ENCODE measurements around the gene MEG3. TPM values are rescaled to one million over a fixed set of nuclear protein-coding genes. Genes with fewer than 3 reads are reported as not detected.

Gene MEG3
- total and polyA plus RNA-seq, 2 of the 8 experiments (the other 6 are each of a cell fraction or from before 2014, with no cell fraction given): 0.17 to 1.1 TPM

- Histone ChIP-seq H2BK120ac (replicated peaks; ENCODE audit: low read depth, low read length) (no peak overlapping the region), H3K79me1 (ENCODE audit: low read depth, low read length) (no peaks in the 10 kb centered on the region), H3K4me3 (ENCODE audit: extremely low read depth in 1 of 4, insufficient read depth in 2 of 4, low read depth in 3 of 4, low read length in 4 of 4) (no peak overlapping the region), H3K27me3 (replicated peaks in 1 of 4; ENCODE audit: control insufficient read depth in 3 of 4, extremely low read depth in 1 of 4, insufficient read depth in 3 of 4, low read length in 3 of 4) (no peaks in the 10 kb centered on the region; a peak in 2 of 7 replicates), H3K56ac (replicated peaks; ENCODE audit: insufficient read length, low read depth, low read length) (no peak overlapping the region), H2BK5ac (ENCODE audit: low read depth, low read length) (no peak overlapping the region), H3K14ac (ENCODE audit: insufficient read length) (no peak overlapping the region), H3K4me1 (replicated peaks in 1 of 4; ENCODE audit: control insufficient read depth in 3 of 4, insufficient read depth in 4 of 4, low read length in 3 of 4) (peaks cover 0 to 35% (median 24%) of the 10 kb centered on the region in 4 experiments; a peak in 6 of 7 replicates), H3K27ac (ENCODE audit: low read depth, low read length) (no peak overlapping the region), H3K23ac (ENCODE audit: insufficient read length) (no peak overlapping the region), H3K23me2 (ENCODE audit: low read depth, low read length) (no peaks in the 10 kb centered on the region), H2AFZ (ENCODE audit: low read length) (no peak overlapping the region), H2BK20ac (ENCODE audit: low read length) (no peak overlapping the region), H3K9ac (replicated peaks in 1 of 4; ENCODE audit: extremely low read depth in 1 of 4, low read depth in 3 of 4, low read length in 3 of 4) (no peak overlapping the region), H3K4ac (replicated peaks; ENCODE audit: insufficient read length, low read depth, low read length) (no peak overlapping the region), H3K9me3 (ENCODE audit: insufficient read depth in 2 of 2, low read depth in 1 of 2, low read length in 1 of 2) (no peaks in the 10 kb centered on the region), H3K36me3 (ENCODE audit: control insufficient read depth in 2 of 4, insufficient read depth in 4 of 4, low read length in 3 of 4) (no peaks in the 10 kb centered on the region), H4K91ac (replicated peaks; ENCODE audit: insufficient read length, low read length) (no peak overlapping the region), H3K79me2 (ENCODE audit: control insufficient read depth in 1 of 2, insufficient read depth in 2 of 2, low read length in 2 of 2) (no peaks in the 10 kb centered on the region), H2BK12ac (ENCODE audit: low read depth, low read length) (no peak overlapping the region), H4K20me1 (replicated peaks in 1 of 2; ENCODE audit: control insufficient read depth in 1 of 2, insufficient read depth in 2 of 2, low read length in 2 of 2) (no peaks in the 10 kb centered on the region), H4K8ac (ENCODE audit: extremely low read depth, insufficient read depth, low read length) (no peak overlapping the region), H3K4me2 (ENCODE audit: insufficient read depth in 1 of 2, low read depth in 2 of 2, low read length in 2 of 2) (no peak overlapping the region), H2AK5ac (ENCODE audit: low read depth, low read length) (no peak overlapping the region), H3K18ac (ENCODE audit: extremely low read depth, low read length) (no peak overlapping the region; the same call in 1 of the 2 replicates), H4K5ac (ENCODE audit: insufficient read length, low read depth, low read length) (no peak overlapping the region), H2BK15ac (ENCODE audit: low read length) (no peak overlapping the region)
- TF ChIP-seq SP2 (IDR thresholded peaks at IDR 0.05; ENCODE audit: low read length): no peak
- TF ChIP-seq SIX5 (IDR thresholded peaks at IDR 0.05; ENCODE audit: low read depth, low read length): no peak
- TF ChIP-seq TAF7 (optimal IDR thresholded peaks at IDR 0.05; ENCODE audit: borderline replicate concordance, low read depth, low read length): no peak
- no peak for TF ChIP-seq E2F6 (IDR thresholded peaks at IDR 0.05)
- TF ChIP-seq BCL11A (IDR thresholded peaks at IDR 0.05; ENCODE audit: low read depth in 2 of 2, low read length in 2 of 2): no peak
- TF ChIP-seq RFX5 (IDR thresholded peaks at IDR 0.05; ENCODE audit: borderline replicate concordance, low read depth, low read length): no peak
- TF ChIP-seq CHD2 (IDR thresholded peaks at IDR 0.05; ENCODE audit: low read length): no peak
- no peak for TF ChIP-seq TAF1 (IDR thresholded peaks at IDR 0.05; ENCODE audit: low read depth, low read length)
- no peak for TF ChIP-seq CTBP2 (IDR thresholded peaks at IDR 0.05; ENCODE audit: borderline replicate concordance, insufficient read depth, insufficient read length, low read length)
- TF ChIP-seq SUZ12 (IDR thresholded peaks at IDR 0.05; ENCODE audit: low read length): no peak
- TF ChIP-seq USF2 (IDR thresholded peaks at IDR 0.05; ENCODE audit: low read length): no peak
- TF ChIP-seq TEAD4 (IDR thresholded peaks at IDR 0.05; ENCODE audit: low read depth, low read length): no peak
- TF ChIP-seq SIRT6 (IDR thresholded peaks at IDR 0.05; ENCODE audit: low read length): no peak
- DNase-seq (ENCODE audit: low read depth in 1 of 2, low spot score in 2 of 2) (no peak), FAIRE-seq (no peak)
- CTCF ChIA-PET (ENCODE audit: partially characterized antibody): no interaction called here
- WGBS, 2 experiments (ENCODE audit: extremely low coverage in 1 of 2, insufficient coverage in 1 of 2, insufficient read length in 1 of 2, insufficient replicate concordance in 2 of 2, low coverage in 1 of 2, low lambda C conversion rate in 2 of 2, missing lambda C conversion rate in 1 of 2): 89% methylated on average over 12 of the region's 12 CpGs; no CpG with 5 or more reads in 1 of the 2 experiments
- POLR2A ChIA-PET (ENCODE audit: partially characterized antibody): no interaction called here
Observed at GRCh38 chr14:100836311-100836805, 10.4 kb downstream of the MEG3 start.

Measured in H1 (cell line).